NCI-H345 treated with DMSO at 0.1 percent for 48 hours (cell line): Measurements from ENCODE around the gene GRM3.

Experiments
- DNase-seq: peaks from one replicate; lab custom pipeline; 2025; ENCODE audit not compliant: unreplicated experiment; lab: John Stamatoyannopoulos, UW

Gene GRM3

DNA sequence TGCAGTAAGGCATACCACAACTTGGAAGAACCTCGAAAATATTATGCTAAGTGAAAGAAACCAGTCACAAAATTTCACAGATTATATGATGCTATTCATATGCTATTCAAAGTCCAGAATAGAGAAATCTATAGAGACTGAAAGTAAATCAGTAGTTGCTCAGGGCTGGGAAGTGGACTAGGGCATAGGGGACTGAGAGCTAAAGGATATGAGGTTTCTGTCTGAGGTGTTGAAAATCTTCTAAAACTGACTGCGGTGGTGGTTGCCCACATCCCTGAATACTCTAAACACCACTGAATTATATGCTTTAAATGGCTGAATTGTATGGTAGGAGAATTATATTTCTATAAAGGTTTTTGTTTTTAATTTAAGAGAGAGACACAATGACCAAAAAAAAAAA lies 254.5 kb downstream of the GRM3 start:
- DNase-seq = no peak

DNA sequence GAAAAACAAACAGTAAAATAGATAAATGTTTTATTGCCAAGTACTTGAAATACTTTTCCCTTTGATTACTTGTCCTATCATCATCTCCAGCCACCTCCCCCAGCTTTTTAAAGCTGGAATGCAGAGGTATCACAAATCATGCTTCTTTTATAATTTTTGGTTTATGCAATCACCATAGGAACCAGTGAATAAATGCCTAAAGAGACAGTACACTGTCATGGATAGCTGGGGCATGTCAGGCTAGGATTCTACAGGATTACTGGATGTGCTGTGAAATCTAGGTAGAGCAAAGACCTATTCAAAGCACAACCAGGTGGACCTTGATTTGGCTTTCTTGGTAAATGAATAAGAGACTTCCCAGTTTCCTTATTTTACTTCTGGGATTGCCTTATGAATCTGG lies 257.2 kb downstream of the GRM3 start:
- DNase-seq = no peak

DNA sequence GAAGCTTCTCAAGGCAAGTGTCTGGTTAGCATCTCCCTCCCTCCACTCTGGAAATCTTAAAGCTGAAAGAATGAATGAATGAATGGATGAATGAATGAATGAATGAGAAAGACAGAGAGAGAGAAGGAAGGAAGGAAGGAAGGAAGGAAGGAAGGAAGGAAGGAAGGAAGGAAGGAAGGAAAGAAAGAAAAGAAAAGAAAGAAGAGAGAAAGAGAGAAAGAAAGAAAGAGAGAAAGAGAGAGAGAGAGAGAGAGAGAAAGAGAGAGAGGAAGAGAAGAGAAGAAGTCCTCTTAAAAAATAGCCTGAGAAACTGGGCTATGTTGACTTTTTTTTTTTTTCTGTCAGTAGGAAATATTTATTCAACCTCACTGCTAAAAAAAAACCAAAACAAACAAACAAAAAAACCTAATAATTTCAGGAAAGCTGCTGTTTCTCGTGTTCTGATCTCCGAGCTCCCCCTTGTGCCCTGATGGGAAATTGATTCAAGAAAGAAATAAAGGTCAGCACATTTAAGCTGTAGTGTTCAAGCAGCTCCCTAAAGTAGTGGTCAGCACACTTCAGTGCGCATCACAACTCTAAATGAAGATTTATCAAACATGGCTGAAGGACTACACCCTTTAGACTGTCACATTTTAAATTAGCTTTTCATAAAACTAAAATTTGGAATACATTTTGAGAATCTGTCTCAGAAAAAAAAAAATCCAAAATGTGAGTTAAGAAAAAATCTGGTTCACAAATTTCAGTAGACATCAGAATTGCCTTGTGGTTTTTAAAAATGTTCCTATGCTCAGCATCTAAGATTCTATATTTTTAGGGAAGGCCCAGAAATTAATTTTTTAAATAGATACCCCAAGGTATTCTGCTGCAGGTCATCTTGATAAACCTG lies 261.5 kb downstream of the GRM3 start:
- no peak for DNase-seq

DNA sequence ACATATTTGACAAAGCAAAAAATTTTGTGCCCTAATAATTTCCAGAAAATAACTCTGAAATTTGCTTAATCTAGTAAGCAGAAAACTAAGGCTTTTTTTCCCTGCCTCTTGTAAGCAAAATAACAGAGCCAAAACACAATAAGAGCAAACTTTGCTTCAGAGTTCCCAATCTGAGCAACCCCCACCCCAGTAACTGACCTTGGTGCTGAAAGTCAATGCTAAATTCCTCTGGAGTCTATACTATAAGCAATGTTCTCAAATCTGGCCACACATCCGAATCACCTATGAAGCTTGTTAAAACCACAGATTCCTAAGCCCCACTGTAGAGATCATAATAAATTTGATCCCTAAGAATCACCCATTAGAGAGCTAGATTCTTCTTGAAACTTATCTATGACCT lies 265.2 kb downstream of the GRM3 start:
- DNase-seq = no peak

DNA sequence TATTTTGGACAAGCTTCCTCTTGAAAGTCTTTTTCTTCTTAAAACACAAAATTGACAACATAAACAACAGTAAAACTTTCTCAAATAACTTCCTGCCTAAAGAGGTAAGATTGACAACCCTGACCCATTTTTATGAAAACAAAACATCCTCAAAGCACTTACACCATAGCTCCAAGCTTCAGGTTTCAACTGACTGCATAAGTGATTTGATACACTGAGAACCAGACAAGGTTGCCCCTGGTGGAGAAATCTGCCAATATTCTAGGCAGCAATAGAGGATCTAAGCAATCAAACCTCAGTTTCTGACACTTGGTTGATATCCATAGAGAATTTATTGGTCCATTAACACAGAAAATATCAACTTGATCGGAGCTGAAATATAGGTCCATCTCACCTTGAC lies 267.9 kb downstream of the GRM3 start:
- no peak for DNase-seq

DNA sequence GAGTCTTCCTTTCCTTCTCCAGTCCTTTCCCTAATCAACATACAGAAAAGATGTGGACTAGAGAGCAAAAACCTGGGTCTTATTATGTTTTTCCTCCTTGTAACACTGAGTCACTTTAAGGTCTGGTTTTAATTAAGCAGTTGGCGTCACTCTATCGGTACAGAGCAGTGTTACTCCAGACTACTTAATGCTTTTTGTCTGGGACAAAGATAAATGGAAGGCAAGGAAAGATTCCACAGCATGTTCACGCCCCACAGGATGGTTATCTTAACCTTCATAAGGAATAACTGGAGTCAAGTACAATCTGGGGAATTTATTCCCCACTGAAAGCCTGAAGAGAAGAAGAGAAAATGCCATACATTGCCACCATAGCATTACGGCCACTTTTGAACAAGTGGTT lies 270.0 kb downstream of the GRM3 start:
- no peak for DNase-seq
